SU-DHL-6 (cell line): ENCODE measurements around the gene ST7.
"Not testable (repeated sequence)": the region's sequence is repeated elsewhere in the genome, so short reads cannot be mapped to it uniquely, and the experiment has no call there.

ENCODE experiments used
- H2AFZ ChIP-seq: fragments of 200-600 bp; sonication (generic); 2 replicates; pipeline ENCODE4 v1.6.1; 2014; ENCODE audit warnings: low read depth, mild to moderate bottlenecking, moderate library complexity, mixed read lengths, antibody characterized with exemption, low read length; ENCODE audit not compliant: severe bottlenecking
- H3F3A ChIP-seq: fragments of 200-600 bp; shearing (Covaris generic); 2 replicates; pipeline ENCODE4 v1.6.0; 2016; ENCODE audit warnings: antibody characterized with exemption, mild to moderate bottlenecking; ENCODE audit not compliant: insufficient read depth
- H3K27ac ChIP-seq: fragments of 200-600 bp; sonication (generic); 2 replicates; pipeline ENCODE4 v1.5.1; 2016; ENCODE audit warnings: low read depth, mild to moderate bottlenecking, low read length, moderate library complexity, mixed read lengths
- H3K27me3 ChIP-seq: fragments of 200-600 bp; sonication (generic), shearing (Covaris generic); 2 replicates; pipeline ENCODE4 v1.6.0; 2014; ENCODE audit warnings: mild to moderate bottlenecking, low read length
- H3K36me3 ChIP-seq: fragments of 200-600 bp; sonication (generic); 2 replicates; pipeline ENCODE4 v1.6.1; 2014; ENCODE audit warnings: mild to moderate bottlenecking, low read length, mixed read lengths
- H3K4me2 ChIP-seq: fragments of 300-600, 200-600 bp; shearing (Covaris generic), sonication (generic); 2 replicates; pipeline ENCODE4 v1.6.0; 2014; ENCODE audit warnings: low read length, low read depth, mild to moderate bottlenecking; ENCODE audit not compliant: poor library complexity, severe bottlenecking
- H3K4me3 ChIP-seq: fragments of 200-600 bp; sonication (generic); 2 replicates; pipeline ENCODE4 v1.5.1; 2014; ENCODE audit warnings: antibody characterized with exemption, low read length, mild to moderate bottlenecking, mixed read lengths; ENCODE audit not compliant: insufficient read depth, poor library complexity, severe bottlenecking
- H3K79me2 ChIP-seq: fragments of 200-600 bp; sonication (generic); 2 replicates; pipeline ENCODE4 v1.6.1; 2014; ENCODE audit warnings: mild to moderate bottlenecking, low read length, moderate library complexity; ENCODE audit not compliant: insufficient read depth
- H3K9ac ChIP-seq: fragments of 200-600 bp; sonication (generic); 2 replicates; pipeline ENCODE4 v1.7.0; 2014; ENCODE audit warnings: mild to moderate bottlenecking, low read length
- H3K9me2 ChIP-seq: fragments of 200-600 bp; sonication (generic); replicated peaks from 2 replicates; pipeline ENCODE4 v1.6.1; 2014; ENCODE audit warnings: low read length; ENCODE audit not compliant: insufficient read depth
- H3K9me3 ChIP-seq: fragments of 200-600 bp; sonication (generic); 2 replicates; pipeline ENCODE4 v1.6.1; 2014; ENCODE audit warnings: low read length, mixed read lengths; ENCODE audit not compliant: insufficient read depth
- H4K20me1 ChIP-seq: fragments of 200-600 bp; sonication (generic); 2 replicates; pipeline ENCODE4 v1.6.1; 2014; ENCODE audit warnings: low read depth, mild to moderate bottlenecking, antibody characterized with exemption, low read length, moderate library complexity, mixed read lengths
- EZH2phosphoT487 ChIP-seq: fragments of 200-600 bp; sonication (generic), shearing (Covaris generic); conservative IDR thresholded peaks from 2 replicates; pipeline ENCODE4 v1.6.1; 2018; ENCODE audit warnings: mild to moderate bottlenecking, antibody characterized with exemption, low read length, moderate library complexity, mixed read lengths
- TF ChIP-seq, protein P1 (sequence below): fragments of 200-600 bp; sonication (generic); IDR thresholded peaks from one replicate; pipeline ENCODE4 v1.5.1; 2017; ENCODE audit warnings: antibody characterized with exemption, mild to moderate bottlenecking, low read length, moderate library complexity; ENCODE audit not compliant: insufficient read depth, poor library complexity, severe bottlenecking

Gene ST7

GRCh38 chr7:117023325-117023854, 70.1 kb downstream of the ST7 start:
- Histone ChIP-seq H3K9me2 (no peaks in the 10 kb centered on the region), H3F3A (no peaks in the 10 kb centered on the region), H3K4me3 (no peak overlapping the region), H4K20me1 (no peaks in the 10 kb centered on the region), H3K27me3 (no peaks in the 10 kb centered on the region), H3K4me2 (no peak overlapping the region), H3K36me3 (no peaks in the 10 kb centered on the region), H3K27ac (no peak overlapping the region), H3K9me3 (no peaks in the 10 kb centered on the region), H3K79me2 (no peaks in the 10 kb centered on the region), H3K9ac (no peak overlapping the region), H2AFZ (no peak overlapping the region)
- TF ChIP-seq, protein P1, sequence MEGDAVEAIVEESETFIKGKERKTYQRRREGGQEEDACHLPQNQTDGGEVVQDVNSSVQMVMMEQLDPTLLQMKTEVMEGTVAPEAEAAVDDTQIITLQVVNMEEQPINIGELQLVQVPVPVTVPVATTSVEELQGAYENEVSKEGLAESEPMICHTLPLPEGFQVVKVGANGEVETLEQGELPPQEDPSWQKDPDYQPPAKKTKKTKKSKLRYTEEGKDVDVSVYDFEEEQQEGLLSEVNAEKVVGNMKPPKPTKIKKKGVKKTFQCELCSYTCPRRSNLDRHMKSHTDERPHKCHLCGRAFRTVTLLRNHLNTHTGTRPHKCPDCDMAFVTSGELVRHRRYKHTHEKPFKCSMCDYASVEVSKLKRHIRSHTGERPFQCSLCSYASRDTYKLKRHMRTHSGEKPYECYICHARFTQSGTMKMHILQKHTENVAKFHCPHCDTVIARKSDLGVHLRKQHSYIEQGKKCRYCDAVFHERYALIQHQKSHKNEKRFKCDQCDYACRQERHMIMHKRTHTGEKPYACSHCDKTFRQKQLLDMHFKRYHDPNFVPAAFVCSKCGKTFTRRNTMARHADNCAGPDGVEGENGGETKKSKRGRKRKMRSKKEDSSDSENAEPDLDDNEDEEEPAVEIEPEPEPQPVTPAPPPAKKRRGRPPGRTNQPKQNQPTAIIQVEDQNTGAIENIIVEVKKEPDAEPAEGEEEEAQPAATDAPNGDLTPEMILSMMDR = no peak
- TF ChIP-seq EZH2phosphoT487 = no peak

DNA sequence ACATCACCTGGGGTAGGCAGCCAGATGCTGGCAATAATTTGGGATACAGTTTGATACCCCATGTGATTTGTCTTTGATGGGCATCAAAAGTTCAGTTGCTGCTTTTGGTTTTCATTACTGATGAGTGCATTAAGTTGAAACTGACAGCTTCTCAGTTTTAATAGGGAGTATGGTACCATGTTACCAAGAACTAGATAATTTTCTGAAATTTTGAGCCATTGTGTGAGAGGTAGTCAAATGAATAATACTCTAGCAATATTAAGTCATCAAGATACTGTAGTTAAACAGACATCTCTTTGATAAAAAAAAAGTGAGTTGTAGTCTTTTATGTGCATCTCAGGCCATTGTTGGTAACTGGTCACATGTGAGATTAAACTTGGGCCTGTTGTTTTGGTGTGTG, 71.5 kb downstream of the ST7 start:
- TF ChIP-seq EZH2phosphoT487 = no peak
- TF ChIP-seq, protein P1 = no peak

GRCh38 chr7:117025891-117026290, 72.6 kb downstream of the ST7 start:
- no peak overlapping the region for H3K9ac ChIP-seq
- H3K9me2 ChIP-seq = no peaks in the 10 kb centered on the region
- no peaks in the 10 kb centered on the region for H4K20me1 ChIP-seq
- no peak overlapping the region for H3K4me3 ChIP-seq
- no peak for TF ChIP-seq EZH2phosphoT487
- TF ChIP-seq, protein P1 = no peak
- H3K27ac ChIP-seq = no peak overlapping the region
- H3K27me3 ChIP-seq = no peaks in the 10 kb centered on the region
- H3F3A ChIP-seq = no peaks in the 10 kb centered on the region
- H3K79me2 ChIP-seq = no peaks in the 10 kb centered on the region
- H3K4me2 ChIP-seq = no peak overlapping the region
- no peaks in the 10 kb centered on the region for H3K36me3 ChIP-seq
- H2AFZ ChIP-seq = no peak overlapping the region
- no peaks in the 10 kb centered on the region for H3K9me3 ChIP-seq

More for the DNA sequence above, 71.5 kb downstream of the ST7 start:
- H3K27me3 ChIP-seq = no peaks in the 10 kb centered on the region
- no peaks in the 10 kb centered on the region for H4K20me1 ChIP-seq
- no peaks in the 10 kb centered on the region for H3K36me3 ChIP-seq
- H3K9ac ChIP-seq = no peak overlapping the region
- H3K79me2 ChIP-seq = no peaks in the 10 kb centered on the region
- H3K9me2 ChIP-seq = no peaks in the 10 kb centered on the region
- no peaks in the 10 kb centered on the region for H3K9me3 ChIP-seq
- H3K27ac ChIP-seq = no peak overlapping the region
- H3K4me3 ChIP-seq = no peak overlapping the region
- no peaks in the 10 kb centered on the region for H3F3A ChIP-seq
- no peak overlapping the region for H3K4me2 ChIP-seq
- H2AFZ ChIP-seq = no peak overlapping the region

- not testable (repeated sequence) for H2AFZ ChIP-seq, H3K9me2 ChIP-seq, H3K9ac ChIP-seq, H3K4me3 ChIP-seq, H3F3A ChIP-seq, H3K27ac ChIP-seq, H3K36me3 ChIP-seq, H3K27me3 ChIP-seq, H4K20me1 ChIP-seq, H3K4me2 ChIP-seq, H3K79me2 ChIP-seq, H3K9me3 ChIP-seq
Observed at GRCh38 chr7:117030346-117030745, 77.0 kb downstream of the ST7 start.

- H4K20me1 ChIP-seq, H3K9me2 ChIP-seq, H3K4me3 ChIP-seq, H2AFZ ChIP-seq, H3K36me3 ChIP-seq, H3K9ac ChIP-seq, H3K4me2 ChIP-seq, H3K9me3 ChIP-seq, H3F3A ChIP-seq, H3K79me2 ChIP-seq, H3K27ac ChIP-seq, H3K27me3 ChIP-seq: not testable (repeated sequence)
Observed at GRCh38 chr7:117030793-117031192, 77.5 kb downstream of the ST7 start.
